Ectodermal cell (in vitro differentiated cells): Measurements from ENCODE around the gene FRMPD1. TPM values are rescaled to one million over a fixed set of nuclear protein-coding genes. Genes with fewer than 3 reads are reported as not detected.
"Not testable (repeated sequence)": the region's sequence is repeated elsewhere in the genome, so short reads cannot be mapped to it uniquely, and the experiment has no call there.

Experiments
- H3K27ac ChIP-seq: 2 replicates; pipeline ENCODE4 v1.7.0; 2013; ENCODE audit warnings: mild to moderate bottlenecking, low read depth, low read length; ENCODE audit not compliant: insufficient read depth, poor library complexity, severe bottlenecking
- H3K27me3 ChIP-seq: 2 replicates; pipeline ENCODE4 v1.7.0; 2013; ENCODE audit warnings: mild to moderate bottlenecking, low read length; ENCODE audit not compliant: insufficient read depth, control insufficient read depth, poor library complexity, severe bottlenecking
- H3K36me3 ChIP-seq: one replicate; pipeline ENCODE4 v1.7.0; 2013; ENCODE audit warnings: low read length; ENCODE audit not compliant: control insufficient read depth, insufficient read depth
- H3K4me1 ChIP-seq: one replicate; pipeline ENCODE4 v1.7.0; 2013; ENCODE audit warnings: low read length; ENCODE audit not compliant: control insufficient read depth, insufficient read depth
- H3K4me3 ChIP-seq: 2 replicates; pipeline ENCODE4 v1.7.0; 2013; ENCODE audit warnings: low read depth, low read length, control low read depth; ENCODE audit not compliant: insufficient read depth
- H3K9me3 ChIP-seq: 2 replicates; pipeline ENCODE4 v1.7.0; 2013; ENCODE audit warnings: mild to moderate bottlenecking, low read length, moderate library complexity; ENCODE audit not compliant: control insufficient read depth
- WGBS, 2 experiments: methylation state at CpG; one replicate each; pipeline ENCODE4 v1.1.7; 2013; ENCODE audit warnings: missing lambda C conversion rate in 2 of 2; 5-methylcytosine and 5-hydroxymethylcytosine counted together
- polyA plus RNA-seq, 4 experiments: library from polyadenylated mRNA; stranded (reverse); fragments of 50-300 nt; gene quantifications; one replicate each; pipeline ENCODE4 v1.2.3, GENCODE V29; 2013

The FRMPD1 gene
- 0.09 TPM for polyA plus RNA-seq (2013, experiment 1 of 4)
- polyA plus RNA-seq (2013, experiment 2 of 4): not detected
- not detected for polyA plus RNA-seq (2013, experiment 3 of 4)
- polyA plus RNA-seq (2013, experiment 4 of 4): 0.08 TPM

GRCh38 chr9:37650873-37651768 lies at the start of gene FRMPD1:
Gene FRMPD1, plus strand, starts transcription at chr9:37650954. Its CDS starts 41,688 bp downstream, at chr9:37692642.
- 2% methylated on average over 73 of the region's 73 CpGs for WGBS, 2 experiments

GRCh38 chr9:37602061-37602460 lies 48.7 kb upstream of the FRMPD1 start:
- 81 to 97% methylated on average over 3 of the region's 4 CpGs for WGBS, 2 experiments
- H3K36me3 ChIP-seq, H3K27ac ChIP-seq, H3K9me3 ChIP-seq, H3K27me3 ChIP-seq, H3K4me1 ChIP-seq, H3K4me3 ChIP-seq: not testable (repeated sequence)

More at GRCh38 chr9:37650873-37651768, at the start of gene FRMPD1:
- Histone ChIP-seq H3K4me1 (no peaks in the 10 kb centered on the region), H3K27me3 (peaks cover 84% of the 10 kb centered on the region), H3K27ac (no peak within 1 kb of the TSS), H3K9me3 (no peaks in the 10 kb centered on the region), H3K36me3 (no peaks in the 10 kb centered on the region), H3K4me3 (peak within 1 kb of the TSS; percentile 50)

GRCh38 chr9:37602817-37603216 lies 47.9 kb upstream of the FRMPD1 start:
- H3K4me1 ChIP-seq: no peaks in the 10 kb centered on the region
- WGBS, 2 experiments: 88 to 94% methylated on average over 5 of the region's 5 CpGs
- H3K9me3 ChIP-seq: no peaks in the 10 kb centered on the region
- H3K36me3 ChIP-seq: no peaks in the 10 kb centered on the region
- no peak overlapping the region for H3K4me3 ChIP-seq
- H3K27ac ChIP-seq: no peak overlapping the region
- no peaks in the 10 kb centered on the region for H3K27me3 ChIP-seq

- no peaks in the 10 kb centered on the region for H3K36me3 ChIP-seq
- H3K9me3 ChIP-seq: no peaks in the 10 kb centered on the region
- H3K27me3 ChIP-seq: no peaks in the 10 kb centered on the region
- no peak overlapping the region for H3K4me3 ChIP-seq
- no peaks in the 10 kb centered on the region for H3K4me1 ChIP-seq
- 84 to 87% methylated on average over 1 of the region's 1 CpG for WGBS, 2 experiments
- H3K27ac ChIP-seq: no peak overlapping the region
Measured at GRCh38 chr9:37604296-37604695, 46.5 kb upstream of the FRMPD1 start.

- Histone ChIP-seq H3K27me3 (no peaks in the 10 kb centered on the region), H3K4me1 (no peaks in the 10 kb centered on the region), H3K27ac (no peak overlapping the region), H3K9me3 (no peaks in the 10 kb centered on the region), H3K36me3 (no peaks in the 10 kb centered on the region), H3K4me3 (no peak overlapping the region)
Measured at GRCh38 chr9:37608250-37608649, 42.5 kb upstream of the FRMPD1 start.

GRCh38 chr9:37609735-37610397 lies 40.9 kb upstream of the FRMPD1 start:
- Histone ChIP-seq H3K27me3 (no peaks in the 10 kb centered on the region), H3K4me1 (no peaks in the 10 kb centered on the region), H3K4me3 (no peak overlapping the region), H3K36me3 (no peaks in the 10 kb centered on the region), H3K9me3 (no peaks in the 10 kb centered on the region), H3K27ac (no peak overlapping the region)
- 75 to 81% methylated on average over 6 of the region's 6 CpGs for WGBS, 2 experiments

- Histone ChIP-seq H3K27ac (no peak overlapping the region), H3K4me1 (no peaks in the 10 kb centered on the region), H3K4me3 (no peak overlapping the region), H3K9me3 (no peaks in the 10 kb centered on the region), H3K36me3 (no peaks in the 10 kb centered on the region), H3K27me3 (no peaks in the 10 kb centered on the region)
- 89 to 94% methylated on average over 6 of the region's 6 CpGs for WGBS, 2 experiments
Measured at GRCh38 chr9:37611014-37611413, 39.7 kb upstream of the FRMPD1 start.

GRCh38 chr9:37611961-37612360 lies 38.8 kb upstream of the FRMPD1 start:
- no peak overlapping the region for H3K27ac ChIP-seq
- WGBS, 2 experiments: 87 to 100% methylated on average over 1 of the region's 1 CpG
- no peak overlapping the region for H3K4me3 ChIP-seq
- H3K27me3 ChIP-seq: no peaks in the 10 kb centered on the region
- H3K9me3 ChIP-seq: no peaks in the 10 kb centered on the region
- H3K4me1 ChIP-seq: no peaks in the 10 kb centered on the region
- no peaks in the 10 kb centered on the region for H3K36me3 ChIP-seq

GRCh38 chr9:37617161-37617560 lies 33.6 kb upstream of the FRMPD1 start:
- Histone ChIP-seq H3K4me1 (peaks cover 8% of the 10 kb centered on the region), H3K36me3 (no peaks in the 10 kb centered on the region), H3K27me3 (no peaks in the 10 kb centered on the region), H3K9me3 (no peaks in the 10 kb centered on the region), H3K4me3 (no peak overlapping the region), H3K27ac (no peak overlapping the region)
- WGBS, 2 experiments: 92 to 95% methylated on average over 2 of the region's 2 CpGs

- Histone ChIP-seq H3K27me3 (no peaks in the 10 kb centered on the region), H3K4me3 (no peak overlapping the region), H3K9me3 (no peaks in the 10 kb centered on the region), H3K4me1 (peaks cover 8% of the 10 kb centered on the region), H3K36me3 (no peaks in the 10 kb centered on the region), H3K27ac (no peak overlapping the region)
- WGBS, 2 experiments: 61 to 63% methylated on average over 4 of the region's 4 CpGs
Measured at GRCh38 chr9:37617832-37618231, 32.9 kb upstream of the FRMPD1 start.
